GM19463 (cell line): ENCODE results near the gene RHEX.

ENCODE experiments used
- ATAC-seq: cut with Tn5 transposase; IDR thresholded peaks from one replicate; pipeline ENCODE4 v1.9.1; 2021; ENCODE audit warnings: mild to moderate bottlenecking, moderate library complexity; ENCODE audit not compliant: unreplicated experiment

The RHEX gene

DNA sequence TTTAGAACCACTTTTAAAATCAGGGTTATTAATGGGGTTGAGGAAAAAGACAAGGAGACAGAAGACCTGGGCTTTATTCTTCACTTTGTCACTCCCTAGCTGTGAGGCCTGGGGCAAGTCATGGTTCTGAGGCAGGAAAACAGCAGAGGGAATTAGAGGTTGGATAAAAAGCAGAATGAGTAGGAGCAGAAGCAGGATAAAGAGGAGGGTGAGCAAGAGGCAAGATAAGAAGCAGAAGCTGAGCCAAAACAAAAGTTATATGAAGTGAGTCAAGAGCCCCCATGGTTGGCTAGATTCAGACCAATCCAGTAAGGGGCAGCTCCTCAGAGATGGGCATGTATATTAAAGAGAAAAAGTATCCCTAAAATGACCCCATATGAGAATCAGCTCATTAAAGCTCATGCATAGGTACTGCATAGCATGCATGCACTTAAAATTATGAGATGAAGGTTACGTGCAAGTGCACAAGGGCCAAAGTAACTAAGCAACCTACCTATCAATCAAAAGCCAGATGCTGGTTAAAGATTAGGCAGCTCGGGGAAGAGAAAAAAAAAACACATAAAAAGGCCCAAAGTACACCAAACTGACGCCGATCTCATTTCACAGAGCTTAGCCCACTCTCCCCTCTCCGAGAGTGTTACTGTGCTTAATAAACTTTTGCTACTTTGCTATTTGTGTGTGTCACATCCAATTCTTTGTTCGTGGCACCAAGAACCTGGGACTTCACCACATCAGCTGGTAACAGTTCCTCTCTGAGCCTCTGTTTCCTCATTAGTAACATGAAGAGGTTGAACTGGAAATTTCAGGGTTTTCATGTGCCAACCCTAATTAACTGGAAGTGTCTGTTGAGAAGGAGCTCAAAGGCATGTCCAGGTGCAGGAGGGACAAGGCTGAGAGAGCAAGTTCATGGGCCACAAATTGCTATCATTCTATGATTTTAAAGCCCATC, 62.0 kb downstream of the RHEX start:
- no peak for ATAC-seq

DNA sequence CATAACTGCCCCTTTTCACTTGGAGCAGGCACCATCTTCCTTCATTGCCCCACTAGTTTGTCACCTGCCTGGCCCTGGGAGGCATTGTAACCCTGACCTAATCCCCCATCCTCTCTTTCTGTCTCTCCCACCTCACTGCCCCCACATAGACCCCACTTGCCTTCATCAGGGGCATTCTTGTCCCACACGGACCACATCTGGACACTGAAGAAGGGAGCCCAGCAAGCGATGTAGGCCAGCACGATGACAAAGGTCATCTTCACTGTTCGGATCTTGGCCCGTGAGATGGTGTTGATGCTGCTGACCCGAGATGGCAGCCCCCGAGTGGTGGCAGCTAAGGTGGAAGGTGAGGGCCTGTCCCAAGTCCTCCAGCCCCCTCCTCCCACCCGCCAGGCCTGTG, 62.8 kb downstream of the RHEX start:
- no peak for ATAC-seq

DNA sequence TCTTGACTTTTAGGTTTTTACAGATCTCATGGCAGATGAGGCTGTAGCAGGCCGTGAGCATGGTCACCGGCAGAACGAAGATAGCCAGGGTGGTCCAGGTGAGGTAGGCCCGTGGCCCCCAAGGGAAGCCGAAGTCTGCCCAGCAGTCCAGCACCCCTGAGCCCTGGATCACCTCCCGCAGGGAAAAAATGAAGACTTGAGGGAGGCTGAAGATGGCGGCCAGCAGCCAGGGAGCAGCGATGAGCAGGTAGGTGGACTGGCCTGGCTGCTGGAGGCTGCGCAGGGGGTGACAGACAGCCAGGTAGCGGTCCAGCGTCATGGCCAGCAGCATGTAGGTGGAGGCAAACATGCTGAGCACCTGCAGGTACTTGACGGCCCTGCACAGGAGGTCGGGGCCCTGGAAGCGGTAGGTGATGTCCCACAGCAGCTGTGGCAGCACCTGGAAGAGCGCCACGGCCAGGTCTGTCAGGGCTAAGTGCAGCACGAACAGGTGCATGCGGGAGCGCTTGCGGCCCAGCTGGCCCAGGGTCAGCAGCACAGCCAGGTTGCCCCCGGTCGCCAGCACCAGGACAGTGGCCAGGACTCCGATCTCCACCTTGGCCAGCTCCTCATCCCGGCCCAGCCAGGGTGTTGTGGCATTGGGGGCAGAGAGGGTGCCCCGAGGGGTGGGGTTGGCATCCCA, 63.4 kb downstream of the RHEX start:
- ATAC-seq = no peak

DNA sequence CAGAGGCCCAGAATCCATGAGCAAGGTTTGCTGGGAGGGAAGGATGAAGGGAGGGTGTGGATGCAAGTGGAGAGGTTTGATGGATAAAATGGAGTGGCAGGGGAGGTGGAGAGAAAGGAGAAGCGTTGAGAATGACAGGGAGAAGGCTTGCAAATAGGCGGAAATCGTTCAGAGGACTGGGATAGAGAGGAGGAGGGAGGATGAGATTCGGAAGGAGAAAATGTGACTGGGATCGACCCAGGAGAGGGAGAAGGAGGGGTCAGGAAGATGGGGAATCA, 63.8 kb downstream of the RHEX start:
- ATAC-seq = no peak

DNA sequence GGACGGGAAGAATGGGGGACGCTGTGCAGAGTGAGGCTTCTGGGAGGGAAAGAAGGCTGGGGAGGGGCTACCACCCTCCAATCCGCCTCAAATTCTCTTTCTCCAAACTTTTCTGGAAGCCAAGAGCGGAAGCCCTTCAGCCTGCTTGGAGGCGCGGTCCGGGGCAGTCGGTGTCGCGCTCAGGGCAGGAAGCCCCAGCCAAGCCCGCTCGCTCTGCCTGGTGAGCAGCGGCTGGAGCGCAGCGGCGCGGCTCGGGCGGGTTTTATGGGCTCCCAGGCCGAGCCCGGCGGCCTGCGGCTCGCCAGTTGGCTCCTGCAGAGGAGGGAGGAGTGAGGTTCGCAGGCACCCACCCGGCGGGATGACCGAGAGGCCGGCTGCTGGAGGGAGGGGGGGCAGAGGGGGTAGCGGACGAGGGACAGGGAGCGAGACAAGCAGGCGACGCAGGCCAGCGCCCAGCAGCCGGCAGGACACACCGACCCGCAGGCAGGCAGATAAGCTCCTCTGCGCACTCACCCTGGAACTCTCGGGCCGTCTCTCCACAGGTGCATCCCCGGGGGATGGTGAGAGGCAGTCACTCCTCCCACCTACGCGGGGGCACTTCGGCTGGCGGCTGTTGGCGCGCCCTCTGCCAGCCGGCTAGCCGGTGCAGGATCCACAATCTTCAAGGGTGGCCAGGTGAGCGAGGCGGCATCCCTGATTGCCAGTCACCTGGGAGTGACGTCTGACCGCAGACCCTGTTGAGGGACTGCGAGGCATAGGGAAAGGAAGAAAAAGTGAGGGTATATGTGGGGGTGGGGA, 64.4 kb downstream of the RHEX start, which contains the start of gene AVPR1B:
Gene AVPR1B (minus strand): TSS at position 238 of the 798 bp plus-strand sequence. CDS start 498 bp downstream, outside the sequence.
- no peak for ATAC-seq

DNA sequence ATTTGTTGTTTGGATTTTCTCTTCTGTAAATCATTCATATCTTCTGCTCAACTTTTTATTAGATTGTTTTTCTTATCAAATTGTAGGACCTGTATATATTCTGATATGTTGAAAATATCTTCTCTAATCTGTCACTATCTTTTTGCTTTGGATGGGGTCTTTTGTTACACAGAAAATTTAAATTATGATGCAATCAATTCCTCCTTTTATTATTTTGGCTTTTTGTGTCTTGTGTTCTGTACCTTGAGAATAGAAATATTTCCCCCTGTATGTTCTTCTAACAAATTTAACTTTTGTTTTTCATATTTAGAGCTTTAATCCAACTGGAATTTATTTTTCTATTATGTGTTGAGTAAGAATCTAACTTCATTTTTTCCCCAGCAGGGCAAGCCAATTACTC, 67.4 kb downstream of the RHEX start:
- no peak for ATAC-seq

DNA sequence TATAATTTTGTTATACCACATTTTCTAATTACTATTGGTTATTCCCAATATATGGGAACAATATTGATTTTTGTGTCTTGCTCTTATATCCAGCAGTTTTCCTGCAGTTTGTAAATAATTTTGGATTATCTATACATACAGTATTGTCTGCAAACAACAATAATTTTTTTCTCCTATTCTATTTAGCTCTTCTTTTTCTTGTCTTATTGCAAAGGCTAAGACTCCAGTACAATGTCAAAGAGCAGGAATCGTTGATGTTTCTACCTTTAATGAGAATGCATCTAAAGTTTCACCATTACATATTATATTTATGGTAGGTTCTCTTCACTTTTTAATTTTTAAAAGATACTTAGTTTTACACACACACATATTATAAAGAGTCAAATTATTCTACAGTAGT, 68.3 kb downstream of the RHEX start:
- no peak for ATAC-seq

DNA sequence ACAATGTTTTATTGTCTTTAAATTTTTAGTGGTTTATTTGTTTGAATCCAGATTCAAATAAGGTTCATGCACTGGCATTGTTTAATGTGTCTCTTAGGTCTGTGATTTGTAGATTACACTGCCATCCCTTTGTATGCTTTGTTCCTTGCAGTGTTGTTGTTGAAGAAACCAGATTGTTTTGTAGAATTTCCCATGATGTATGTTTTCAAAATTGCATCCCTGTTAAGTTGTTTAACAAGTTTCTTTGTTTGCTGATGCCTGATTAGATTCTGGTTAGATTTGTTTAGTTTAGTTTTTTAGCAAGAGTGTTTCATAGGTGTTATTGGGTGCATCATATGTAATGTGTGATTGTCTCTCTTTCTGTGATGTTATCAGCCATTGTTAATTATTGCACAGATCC, 69.7 kb downstream of the RHEX start:
- ATAC-seq = no peak

DNA sequence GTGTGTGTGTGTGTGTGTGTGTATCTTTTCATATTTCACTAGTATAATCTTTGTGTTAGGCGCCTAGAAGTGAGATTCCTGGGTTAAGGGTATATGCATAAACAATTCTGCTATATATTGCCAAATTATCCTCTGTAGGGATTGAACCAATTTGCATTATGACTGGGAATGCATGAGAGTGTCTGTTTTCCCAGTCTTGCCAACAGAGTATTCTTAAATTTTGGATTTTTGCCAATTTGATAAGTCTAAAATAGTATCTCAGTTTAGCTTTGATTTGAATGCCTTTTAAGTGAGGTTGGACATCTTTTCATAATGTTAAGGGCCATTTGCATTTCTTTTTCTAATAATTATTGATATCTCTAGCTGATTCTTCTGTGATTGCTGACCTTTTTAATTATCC, 72.4 kb downstream of the RHEX start:
- ATAC-seq = no peak

DNA sequence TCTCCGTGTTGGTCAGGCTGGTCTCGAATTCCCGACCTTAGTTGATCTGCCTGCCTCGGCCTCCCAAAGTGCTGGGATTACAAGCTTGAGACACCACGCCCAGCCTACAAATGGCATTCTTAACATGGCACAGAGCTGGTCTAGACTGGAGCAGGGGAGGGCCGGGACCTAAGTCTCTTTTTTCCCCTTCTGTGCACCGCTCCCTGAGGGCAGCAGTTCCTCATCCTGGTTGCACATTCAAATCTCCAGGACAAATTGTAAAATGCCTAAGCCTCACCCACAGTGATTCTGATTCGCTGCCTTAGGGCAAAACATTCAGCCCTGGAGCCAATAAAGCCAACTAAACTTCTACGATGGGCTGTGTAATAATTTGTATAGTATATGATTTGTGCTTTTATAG, 74.4 kb downstream of the RHEX start:
- no peak for ATAC-seq

DNA sequence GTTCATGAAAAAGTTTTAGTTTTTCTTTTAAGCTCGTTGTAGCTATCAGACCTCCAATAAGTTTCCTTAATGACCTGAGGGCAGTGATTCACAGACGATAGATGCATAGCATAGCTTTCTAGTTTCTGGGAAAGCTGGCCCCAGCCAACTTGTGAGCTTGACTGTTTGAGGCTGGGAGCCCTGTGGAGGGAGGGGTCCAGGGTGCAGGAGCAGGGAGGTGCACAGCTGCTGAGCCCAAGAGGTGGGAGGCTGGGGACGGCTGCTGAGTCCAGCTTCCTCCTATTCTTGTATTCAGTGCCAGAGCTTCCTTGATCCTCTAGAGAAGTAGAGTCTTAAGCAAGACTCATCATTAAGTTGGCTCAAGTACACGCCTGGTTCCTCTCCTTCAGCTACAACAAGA, 75.2 kb downstream of the RHEX start:
- no peak for ATAC-seq

DNA sequence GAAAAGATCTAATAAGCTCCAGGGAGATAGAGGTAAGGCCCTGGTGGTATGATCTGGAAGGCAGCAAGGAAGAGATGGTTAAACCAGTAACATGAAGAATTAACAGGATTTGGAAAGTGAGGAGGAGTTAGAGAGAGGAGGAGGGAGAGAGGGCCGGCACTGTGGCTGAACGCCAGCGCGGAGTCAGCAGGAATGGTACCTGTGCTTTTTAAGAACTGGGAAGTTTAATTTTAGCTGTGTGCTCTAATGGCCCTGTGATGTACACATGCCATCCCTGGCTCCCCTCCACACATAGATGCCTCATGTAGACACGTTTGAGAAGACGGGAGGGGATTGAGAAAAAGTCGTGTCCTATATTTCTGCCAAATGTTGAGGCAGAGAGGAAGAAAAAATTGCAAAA, 78.1 kb downstream of the RHEX start:
- ATAC-seq = no peak

DNA sequence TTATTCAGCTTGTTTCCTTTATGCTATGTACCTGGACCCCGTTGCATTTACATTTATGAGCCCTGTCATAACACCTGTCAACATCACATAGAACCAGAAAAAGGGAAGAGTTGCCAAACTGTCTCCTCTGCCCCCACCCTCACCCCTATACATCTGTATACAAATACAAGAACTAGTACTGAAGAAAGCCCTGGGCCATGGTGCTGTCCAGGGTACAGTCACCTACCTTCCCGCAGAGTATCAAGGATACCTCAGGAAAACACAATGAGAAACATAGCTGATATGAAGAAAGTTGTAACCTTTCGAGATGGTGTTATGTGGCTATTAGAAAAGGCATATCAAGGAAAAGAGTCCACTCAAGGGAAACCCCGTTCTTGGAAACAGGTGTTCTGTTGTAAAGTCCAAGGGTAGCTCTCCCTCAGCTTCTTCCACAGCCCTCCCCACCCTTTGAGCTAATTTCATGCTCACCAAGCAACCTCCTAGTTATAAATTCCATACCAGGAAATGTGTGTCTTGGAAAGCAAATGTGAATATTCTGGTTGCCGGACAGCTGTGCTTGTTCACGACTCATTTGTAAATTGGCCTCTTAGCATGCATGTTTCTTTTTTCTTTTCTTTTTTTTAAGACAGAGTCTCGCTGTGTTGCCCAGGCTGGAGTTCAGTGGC, 80.9 kb downstream of the RHEX start:
- ATAC-seq = no peak

DNA sequence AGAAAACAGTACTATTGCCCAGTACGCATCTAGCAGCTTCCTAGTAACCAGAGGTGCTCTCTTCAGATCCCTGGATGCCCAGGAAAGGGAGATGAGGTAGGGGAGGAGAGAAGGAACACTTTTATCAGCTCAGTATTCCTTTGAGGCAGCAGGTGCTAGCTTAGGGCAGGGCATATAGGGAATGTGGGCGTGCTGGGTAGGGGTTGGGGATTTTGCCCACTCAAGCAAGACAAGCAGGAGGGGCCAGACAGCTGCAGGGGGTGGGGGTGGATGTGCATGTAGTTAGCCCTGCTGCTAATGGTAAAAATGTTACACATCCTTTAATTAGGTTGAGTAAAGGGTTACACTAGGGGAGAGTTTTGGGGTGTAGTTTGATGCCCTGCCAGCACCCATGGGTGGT, 82.3 kb downstream of the RHEX start:
- ATAC-seq = no peak

DNA sequence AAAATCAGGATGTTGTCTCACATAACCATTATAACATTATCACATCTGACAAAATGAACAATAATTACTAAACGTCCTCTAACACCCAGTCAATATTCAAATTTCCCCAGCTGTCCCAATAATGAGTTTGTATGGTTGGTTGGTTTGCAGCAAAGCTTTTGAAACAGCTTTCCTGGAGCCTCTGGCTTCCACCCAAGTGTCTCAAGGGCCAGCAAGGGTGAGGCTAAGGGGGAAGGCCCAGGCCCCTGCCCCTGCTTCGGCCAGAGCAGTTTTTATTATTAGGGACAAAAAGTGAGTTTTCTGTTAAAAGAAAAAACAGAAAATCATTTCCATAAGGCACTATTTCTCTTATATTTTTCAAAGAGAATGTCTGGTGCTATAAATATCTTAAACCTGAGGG, 83.3 kb downstream of the RHEX start:
- ATAC-seq = no peak

DNA sequence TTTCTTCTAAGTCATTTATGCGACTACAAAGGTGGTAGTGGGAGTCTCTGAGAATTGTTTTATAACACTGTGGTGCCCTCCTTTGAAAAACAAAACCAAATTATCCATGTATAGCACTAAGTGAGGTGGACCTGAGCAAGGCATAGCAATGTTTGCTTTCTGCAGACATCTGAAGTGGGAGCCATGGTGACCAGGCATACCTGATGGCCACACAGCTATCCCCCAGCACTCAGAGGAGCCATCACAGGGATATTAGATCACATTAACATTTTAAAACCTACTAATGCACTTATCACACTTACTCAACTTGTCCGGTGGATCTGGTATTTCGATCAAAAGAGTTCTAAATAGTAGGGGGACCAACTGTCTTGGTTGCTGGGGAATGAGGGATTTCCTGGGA, 89.0 kb downstream of the RHEX start:
- ATAC-seq = no peak

DNA sequence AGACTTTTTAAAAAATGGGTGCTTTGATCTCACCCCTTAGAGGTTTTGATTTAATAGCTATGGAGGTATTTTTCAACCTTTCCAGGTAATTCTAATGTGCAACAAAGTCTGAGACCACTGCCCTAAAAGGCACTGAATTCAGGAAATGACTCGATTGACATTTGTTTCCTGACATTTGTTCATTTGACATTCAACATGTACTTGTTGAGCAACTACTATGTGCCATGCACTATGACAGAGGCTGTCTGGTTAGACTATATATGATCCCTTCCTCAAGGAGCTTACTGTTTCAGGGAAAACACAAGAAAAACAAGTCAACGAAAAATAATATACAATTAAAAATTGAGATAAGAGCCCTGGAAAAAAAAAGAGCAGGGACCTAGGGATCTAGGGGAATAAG, 89.8 kb downstream of the RHEX start:
- ATAC-seq = no peak

DNA sequence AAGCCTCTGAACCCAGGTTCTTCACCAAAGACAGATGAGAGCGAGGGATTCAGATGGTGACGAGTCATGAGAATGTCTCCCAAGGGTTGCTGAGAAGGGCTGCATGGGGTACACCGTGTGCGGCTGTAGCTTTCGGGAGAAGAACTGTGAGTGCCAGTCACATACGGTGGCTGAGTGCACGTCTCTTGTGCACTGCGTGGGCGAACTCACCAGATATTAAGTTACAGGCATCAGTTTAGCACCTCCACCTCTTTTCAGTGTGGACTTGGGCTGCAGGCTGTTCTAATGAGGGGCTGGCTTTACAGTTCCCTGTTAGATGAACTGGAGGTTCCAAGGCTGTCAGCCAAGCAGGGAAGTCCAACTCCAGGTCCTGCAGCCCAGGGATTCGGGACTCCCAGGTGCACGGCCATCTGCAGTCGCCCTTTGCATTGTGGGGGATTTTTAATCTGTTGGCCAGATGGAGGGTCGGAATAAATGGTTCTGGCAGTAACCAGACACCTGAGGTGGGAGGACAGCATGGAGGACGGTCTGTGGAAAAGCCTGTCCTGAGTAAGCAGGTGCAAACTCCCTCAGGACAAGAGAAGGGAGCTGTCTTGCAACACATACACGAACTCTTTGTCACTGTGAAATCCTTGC, 90.7 kb downstream of the RHEX start:
- ATAC-seq = no peak

DNA sequence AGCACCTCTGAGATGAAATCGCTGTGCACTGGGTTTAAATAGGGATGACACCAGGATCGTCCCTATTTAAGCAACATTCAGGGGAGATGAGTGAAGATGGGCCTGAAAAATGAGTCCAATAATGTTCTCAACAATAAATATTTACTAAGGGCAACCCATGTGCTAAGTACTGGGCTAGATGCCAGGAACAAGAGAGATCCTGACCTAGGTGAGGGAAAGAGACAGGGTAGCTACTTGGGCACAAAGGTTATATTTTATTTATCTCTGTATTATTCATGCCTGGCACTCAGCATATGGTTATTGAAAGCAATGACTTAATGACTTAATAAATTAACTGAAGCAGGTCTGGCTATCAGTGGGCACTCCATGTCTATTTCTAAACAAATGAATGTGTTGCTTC, 91.6 kb downstream of the RHEX start:
- ATAC-seq = no peak

DNA sequence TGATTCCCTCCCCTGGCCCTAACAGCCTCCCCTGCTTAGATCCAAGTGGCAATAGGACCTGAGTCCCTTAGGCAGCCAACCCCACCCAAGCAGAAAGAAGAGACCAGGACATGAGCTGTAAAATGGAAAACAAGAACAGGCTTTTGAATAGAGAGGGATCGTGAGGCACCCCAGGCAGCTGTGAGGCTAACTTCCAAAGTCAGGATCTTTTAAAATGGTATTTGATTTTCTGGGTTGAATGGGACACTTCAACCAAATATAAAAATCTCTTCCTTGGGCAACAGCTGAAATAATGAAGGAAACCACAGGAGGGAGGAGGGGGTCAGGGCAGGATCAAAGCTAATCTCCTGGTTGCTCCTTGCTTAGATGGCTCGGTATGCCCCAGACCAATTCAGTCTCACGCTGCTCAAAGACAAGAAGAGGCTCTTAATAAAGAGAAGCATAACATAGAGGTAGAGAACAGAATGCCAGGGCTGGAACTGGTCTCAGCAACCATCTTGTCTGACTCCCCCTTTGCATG, 92.9 kb downstream of the RHEX start:
- ATAC-seq = no peak
